Measurements from ENCODE around the gene CCL28.
A peak's percentile ranks its signal among the peaks of the same experiment; 100 is the strongest.
"Not testable (repeated sequence)": the region's sequence is repeated elsewhere in the genome, so short reads cannot be mapped to it uniquely, and the experiment has no call there.

CCL28 gene

GRCh38 chr5:43409809-43410271 lies 2.4 kb downstream of the CCL28 start:
- DNase-seq (ENCODE audit: low spot score) = no peak

DNA sequence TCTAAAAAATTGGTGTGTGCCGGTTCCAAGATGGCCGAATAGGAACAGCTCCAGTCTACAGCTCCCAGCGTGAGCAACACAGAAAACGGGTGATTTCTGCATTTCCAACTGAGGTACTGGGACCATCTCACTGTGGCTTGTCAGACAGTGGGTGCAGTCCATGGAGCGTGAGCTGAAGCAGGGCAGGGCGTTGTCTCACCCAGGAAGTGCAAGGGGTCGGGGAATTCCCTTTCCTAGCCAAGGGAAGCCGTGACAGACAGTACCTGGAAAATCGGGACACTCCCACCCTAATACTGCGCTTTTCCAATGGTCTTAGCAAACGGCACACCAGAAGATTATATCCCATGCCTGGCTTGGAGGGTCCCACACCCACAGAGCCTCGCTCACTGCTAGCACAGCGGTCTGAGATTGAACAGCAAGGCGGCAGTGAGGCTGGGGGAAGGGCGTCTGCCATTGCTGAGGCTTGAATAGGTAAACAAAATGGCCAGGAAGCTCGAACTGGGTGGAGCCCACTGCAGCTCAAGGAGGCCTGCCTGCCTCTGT lies 9.6 kb downstream of the CCL28 start:
- DNase-seq (ENCODE audit: low spot score) = not testable (repeated sequence)

GRCh38 chr5:43401827-43402226 lies 10.4 kb downstream of the CCL28 start:
- no peak for DNase-seq (ENCODE audit: low spot score)

GRCh38 chr5:43400082-43400481 lies 12.1 kb downstream of the CCL28 start:
- no peak for DNase-seq (ENCODE audit: low spot score)

DNA sequence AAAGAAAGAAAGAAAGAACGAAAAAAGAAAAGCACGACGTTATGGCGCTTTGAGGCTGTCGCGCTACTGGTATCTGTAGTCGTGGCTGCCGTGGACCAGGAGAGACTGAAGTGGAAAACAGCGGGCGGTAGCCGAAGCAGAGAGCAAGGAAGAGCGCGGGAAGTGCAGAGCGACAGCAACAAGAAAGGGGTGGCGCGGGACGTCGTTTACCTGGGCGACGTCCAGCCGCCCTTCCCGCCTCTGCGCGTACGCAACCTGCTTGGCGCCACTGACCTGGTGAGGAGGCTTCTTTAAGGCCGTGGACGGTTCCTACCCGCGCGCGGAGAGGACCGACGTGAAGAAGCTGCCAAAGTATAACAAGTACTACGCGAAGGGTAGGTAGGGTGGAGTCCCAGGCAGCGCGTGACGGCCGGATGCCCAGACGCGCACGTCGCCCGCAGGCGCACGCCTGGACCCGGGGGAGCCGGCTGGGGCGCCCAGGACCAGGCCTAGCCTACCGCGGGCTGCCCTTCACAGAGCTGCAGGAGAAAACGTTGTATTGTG lies 15.4 kb downstream of the CCL28 start:
- peak; percentile 17 for DNase-seq (ENCODE audit: low spot score)

GRCh38 chr5:43390471-43390870 lies 21.7 kb downstream of the CCL28 start:
- DNase-seq (ENCODE audit: low spot score) = no peak

DNA sequence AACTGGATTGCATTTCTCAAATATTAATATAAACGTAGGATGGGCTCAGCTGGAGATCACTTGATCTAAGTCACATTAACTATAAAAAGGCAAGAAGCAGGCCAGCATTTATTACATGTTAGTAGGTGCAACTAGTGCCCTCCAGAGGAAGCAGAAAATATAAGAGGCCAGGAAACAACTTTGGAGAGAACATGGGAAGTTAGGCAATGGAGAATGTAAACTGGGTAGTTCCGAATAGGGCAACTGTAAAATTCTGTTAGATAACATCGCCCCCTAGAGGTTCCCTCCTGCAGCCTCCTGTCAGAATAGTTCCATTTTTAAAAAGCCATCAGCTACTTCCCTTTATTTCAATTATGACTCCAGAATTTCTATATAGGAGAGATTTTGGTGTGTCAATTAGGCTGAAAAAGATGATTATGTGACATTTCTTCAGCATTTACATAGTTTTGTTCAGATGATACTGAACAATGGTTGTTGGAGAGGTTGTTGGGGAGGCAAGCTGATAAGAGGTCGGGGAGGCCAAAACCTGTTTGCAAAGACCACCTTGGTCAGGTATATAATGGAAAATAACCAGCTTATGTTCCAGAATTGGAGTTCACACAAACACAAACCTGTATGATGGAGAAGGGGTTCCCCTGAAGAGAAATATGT lies 22.4 kb downstream of the CCL28 start:
- DNase-seq (ENCODE audit: low spot score) = peak; percentile 78

- no peak for DNase-seq (ENCODE audit: low spot score)
These were observed 25.2 kb downstream of the CCL28 start for GRCh38 chr5:43386960-43387362.

- no peak for DNase-seq (ENCODE audit: low spot score)
These were observed 35.6 kb downstream of the CCL28 start for GRCh38 chr5:43376496-43377140.

DNA sequence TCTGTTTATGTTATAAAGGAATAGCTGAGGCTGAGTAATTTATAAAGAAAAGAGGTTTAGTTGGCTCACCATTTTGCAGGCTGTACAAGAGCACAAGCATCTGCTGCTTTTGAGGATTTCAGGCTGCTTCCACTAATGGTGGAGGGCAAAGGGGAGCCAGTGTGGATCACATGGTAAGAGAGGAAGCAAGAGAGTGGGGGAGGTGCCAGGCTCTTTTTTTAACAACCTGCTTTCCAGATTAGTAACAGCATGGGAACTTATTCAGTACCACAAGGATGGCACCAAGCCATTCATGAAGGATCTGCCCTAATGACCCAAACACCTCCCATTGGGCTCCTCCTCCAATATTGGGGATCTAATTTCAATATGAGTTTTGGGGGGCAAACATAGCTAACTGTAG lies 40.4 kb downstream of the CCL28 start:
- DNase-seq (ENCODE audit: low spot score) = no peak

DNA sequence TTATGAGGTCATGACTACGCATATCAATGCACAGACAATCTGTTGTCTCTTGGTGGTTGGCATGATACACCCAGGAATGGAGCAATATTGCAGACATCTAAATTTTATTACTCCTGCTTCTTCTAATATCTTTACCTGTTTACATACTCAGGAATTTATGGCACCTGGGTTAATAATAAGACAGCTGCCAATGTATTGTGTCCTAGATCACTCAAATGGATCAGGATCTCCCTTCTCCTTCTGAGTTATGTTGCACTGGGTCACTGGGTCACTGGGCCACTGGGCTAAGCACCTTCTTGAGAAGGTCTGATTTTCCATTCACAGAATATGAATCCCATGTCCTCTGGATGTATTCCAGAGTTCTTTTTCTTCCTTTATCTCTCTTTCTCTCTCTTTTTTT lies 41.8 kb downstream of the CCL28 start:
- no peak for DNase-seq (ENCODE audit: low spot score)

- DNase-seq (ENCODE audit: low spot score) = no peak
These were observed 42.5 kb downstream of the CCL28 start for GRCh38 chr5:43369651-43370050.

DNA sequence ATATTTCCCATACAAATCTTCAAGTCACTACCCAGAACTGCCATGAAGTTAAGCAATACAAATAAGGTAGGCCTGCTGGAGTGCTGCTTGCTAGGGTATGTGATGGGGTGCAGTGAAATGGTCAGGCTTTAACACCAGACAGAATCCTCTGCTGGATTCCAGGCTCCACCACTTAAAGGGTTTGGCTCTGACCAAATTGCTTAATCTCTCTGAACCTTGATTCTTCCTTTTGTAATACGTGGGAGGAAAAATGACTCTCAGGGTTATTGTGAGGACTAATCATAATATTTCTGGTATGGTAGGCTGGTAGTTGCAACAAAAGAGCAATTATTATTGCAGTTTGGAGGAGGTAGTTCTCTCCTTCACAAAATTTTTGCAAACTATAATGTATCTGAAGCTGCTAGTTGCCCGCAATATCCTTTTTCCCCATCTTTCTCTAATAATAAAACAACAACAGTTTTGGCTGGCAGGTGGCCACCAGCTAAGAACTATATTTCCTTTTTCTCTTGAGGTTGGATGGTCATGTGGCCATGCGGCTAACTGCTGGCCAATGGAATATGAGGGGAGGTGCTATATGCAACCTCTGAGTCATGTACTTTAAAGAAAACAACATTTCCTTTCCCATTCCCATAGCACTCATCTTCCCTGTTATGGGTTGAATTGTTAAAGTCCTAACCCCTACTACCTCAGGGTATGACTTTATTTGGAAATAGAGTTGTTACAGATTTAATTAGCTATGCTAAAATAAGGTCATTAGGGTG lies 44.1 kb downstream of the CCL28 start:
- DNase-seq (ENCODE audit: low spot score) = no peak

GRCh38 chr5:43367453-43367852 lies 44.7 kb downstream of the CCL28 start:
- DNase-seq (ENCODE audit: low spot score) = no peak

GRCh38 chr5:43366680-43367246 lies 45.4 kb downstream of the CCL28 start:
- not testable (repeated sequence) for DNase-seq (ENCODE audit: low spot score)

DNA sequence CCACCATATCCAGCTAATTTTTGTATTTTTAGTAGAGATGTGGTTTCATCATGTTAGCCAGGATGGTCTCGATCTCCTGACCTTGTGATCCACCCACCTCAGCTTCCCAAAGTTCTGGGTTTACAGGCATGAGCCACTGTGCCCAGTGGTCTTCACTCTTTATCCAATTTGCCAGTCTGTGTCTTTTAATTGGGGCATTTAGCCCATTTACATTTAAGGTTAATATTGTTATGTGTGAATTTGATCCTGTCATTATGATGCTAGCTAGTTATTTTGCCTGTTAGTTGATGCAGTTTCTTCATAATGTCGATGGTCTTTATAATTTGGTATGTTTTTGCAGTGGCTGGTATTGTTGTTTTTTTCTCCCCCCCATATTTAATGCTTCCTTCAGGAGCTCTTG lies 47.0 kb downstream of the CCL28 start:
- DNase-seq (ENCODE audit: low spot score) = not testable (repeated sequence)

DNA sequence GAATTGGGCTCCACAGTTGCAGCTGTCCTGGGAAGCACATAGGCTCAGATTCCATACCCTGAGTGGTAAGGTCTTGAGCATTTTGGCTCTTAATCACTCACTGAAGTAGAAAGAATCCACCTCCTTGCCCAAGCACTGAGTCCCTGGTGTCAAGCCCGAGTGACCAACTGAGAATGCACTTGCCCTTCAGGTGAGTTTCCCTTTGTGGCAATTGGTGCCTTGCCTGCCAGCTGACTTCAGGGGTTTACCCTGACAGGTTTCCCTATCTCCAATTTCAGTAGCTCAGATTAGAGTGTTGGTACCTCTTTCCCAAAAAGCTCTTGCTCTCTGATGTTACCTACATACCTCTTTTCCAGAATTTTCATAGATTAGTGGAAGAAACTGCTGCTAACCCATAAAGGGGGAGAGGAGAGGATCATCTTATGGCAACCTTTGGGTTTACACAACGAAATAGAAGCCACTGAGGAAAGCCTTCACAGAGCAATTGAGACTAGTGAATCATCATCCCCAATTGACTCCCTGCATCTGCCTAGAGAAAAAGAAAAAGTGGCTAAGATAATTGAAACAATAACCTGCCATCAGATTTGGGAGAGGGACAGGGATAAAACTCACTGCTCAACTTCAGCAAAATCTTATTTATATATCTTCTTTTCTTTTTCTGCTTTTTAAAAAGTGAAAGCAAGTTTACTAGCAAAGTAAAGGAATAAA lies 48.6 kb downstream of the CCL28 start:
- no peak for DNase-seq (ENCODE audit: low spot score)

- DNase-seq (ENCODE audit: low spot score) = no peak
These were observed 49.3 kb downstream of the CCL28 start for GRCh38 chr5:43362725-43363435.

DNA sequence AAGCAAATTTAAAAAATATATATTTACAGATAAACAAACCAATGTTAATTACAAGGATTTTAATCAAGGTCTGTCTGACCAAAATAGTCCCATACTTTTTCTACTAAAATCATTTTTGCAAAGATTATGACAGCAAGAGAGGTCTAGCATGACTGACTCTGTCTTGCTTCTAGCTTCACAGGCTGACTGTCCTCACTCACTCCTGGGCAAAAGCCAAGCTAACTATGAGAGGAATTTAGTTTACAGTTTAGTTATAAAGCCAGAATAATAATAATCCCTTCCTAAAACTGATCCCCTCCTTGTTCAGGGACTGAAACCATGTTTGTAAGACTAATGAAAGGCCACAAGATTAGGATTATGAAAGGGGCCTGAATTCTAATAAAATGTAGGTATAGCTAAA lies 53.5 kb downstream of the CCL28 start:
- no peak for DNase-seq (ENCODE audit: low spot score)

GRCh38 chr5:43358301-43358700 lies 53.9 kb downstream of the CCL28 start:
- DNase-seq (ENCODE audit: low spot score) = no peak

- no peak for DNase-seq (ENCODE audit: low spot score)
These were observed 54.3 kb downstream of the CCL28 start for GRCh38 chr5:43357878-43358281.
